Neural crest cell (in vitro differentiated cells): Measurements from ENCODE around the gene KIF26B. TPM values are rescaled to one million over a fixed set of nuclear protein-coding genes. Genes with fewer than 3 reads are reported as not detected.

ENCODE experiments used
- DNase-seq: peaks from one replicate; pipeline ENCODE4 v3.0.0; 2021; ENCODE audit warnings: low read depth, mixed read lengths, low spot score
- H3K27ac Mint-ChIP-seq: one replicate; pipeline ENCODE4 v1.8.0; 2021; ENCODE audit warnings: mild to moderate bottlenecking, mixed read lengths; ENCODE audit not compliant: unreplicated experiment
- H3K27me3 Mint-ChIP-seq: 2 replicates; pipeline ENCODE4 v1.8.0; 2021; ENCODE audit warnings: low read depth, mild to moderate bottlenecking, mixed read lengths
- H3K36me3 Mint-ChIP-seq: 2 replicates; pipeline ENCODE4 v1.8.0; 2021; ENCODE audit warnings: low read depth, mild to moderate bottlenecking, mixed read lengths
- H3K4me1 Mint-ChIP-seq: 2 replicates; pipeline ENCODE4 v1.8.0; 2021; ENCODE audit warnings: mixed read lengths
- H3K4me3 Mint-ChIP-seq: one replicate; pipeline ENCODE4 v1.8.0; 2021; ENCODE audit warnings: mild to moderate bottlenecking, mixed read lengths
- H3K9me3 Mint-ChIP-seq: 2 replicates; pipeline ENCODE4 v1.8.0; 2021; ENCODE audit warnings: mixed read lengths
- total RNA-seq: library from RNA; stranded (reverse); gene quantifications from 2 replicates; pipeline ENCODE4 v1.2.1, GENCODE V29; 2021
- TF ChIP-seq, protein P1 (sequence below): fragments of 200-600 bp; sonication (generic); conservative IDR thresholded peaks from 2 replicates; pipeline ENCODE4 v1.5.0; 2021; ENCODE audit warnings: antibody characterized with exemption, mild to moderate bottlenecking

KIF26B gene
- total RNA-seq, 1 donor from 2014 or later: 6.2 TPM

DNA sequence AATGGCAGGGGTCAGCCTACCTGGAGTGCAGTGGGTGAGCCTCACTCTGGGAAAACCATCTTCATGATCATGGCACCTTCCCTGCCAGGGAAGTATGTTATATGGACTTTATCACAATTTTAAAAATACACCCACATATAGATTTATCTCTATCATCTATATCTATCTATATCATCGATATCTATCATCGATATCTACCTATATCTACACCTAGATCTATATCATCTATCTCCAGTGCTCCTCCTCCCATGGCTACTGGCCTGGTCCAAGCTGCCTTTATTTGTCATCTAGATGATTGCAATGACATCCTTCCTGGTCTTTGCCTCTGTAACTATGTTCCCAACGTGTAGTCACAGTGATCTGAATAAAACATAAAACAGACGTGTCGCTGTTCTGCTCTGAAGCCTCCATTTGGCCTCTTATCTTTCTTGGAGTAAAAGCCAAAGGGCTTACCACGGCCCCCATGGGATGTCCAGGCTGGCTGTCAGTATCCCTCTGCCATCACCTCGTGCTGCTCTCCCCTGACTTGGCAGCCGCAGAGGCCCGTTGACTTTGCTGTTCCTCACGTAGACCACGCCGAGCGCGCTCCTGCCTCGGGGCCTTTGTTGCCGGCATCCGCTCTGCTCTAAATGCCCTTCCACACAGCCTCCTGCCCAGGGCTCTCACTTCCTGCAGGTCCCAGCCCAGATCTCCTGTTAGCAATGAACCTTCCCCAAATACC lies 20.6 kb upstream of the KIF26B start:
- no peaks in the 10 kb centered on the region for H3K27me3 Mint-ChIP-seq
- DNase-seq: no peak
- H3K27ac Mint-ChIP-seq: no peak overlapping the region
- H3K36me3 Mint-ChIP-seq: no peaks in the 10 kb centered on the region
- H3K9me3 Mint-ChIP-seq: peaks cover 4% of the 10 kb centered on the region
- peaks cover 5% of the 10 kb centered on the region for H3K4me1 Mint-ChIP-seq
- H3K4me3 Mint-ChIP-seq: no peak overlapping the region
- TF ChIP-seq, protein P1, sequence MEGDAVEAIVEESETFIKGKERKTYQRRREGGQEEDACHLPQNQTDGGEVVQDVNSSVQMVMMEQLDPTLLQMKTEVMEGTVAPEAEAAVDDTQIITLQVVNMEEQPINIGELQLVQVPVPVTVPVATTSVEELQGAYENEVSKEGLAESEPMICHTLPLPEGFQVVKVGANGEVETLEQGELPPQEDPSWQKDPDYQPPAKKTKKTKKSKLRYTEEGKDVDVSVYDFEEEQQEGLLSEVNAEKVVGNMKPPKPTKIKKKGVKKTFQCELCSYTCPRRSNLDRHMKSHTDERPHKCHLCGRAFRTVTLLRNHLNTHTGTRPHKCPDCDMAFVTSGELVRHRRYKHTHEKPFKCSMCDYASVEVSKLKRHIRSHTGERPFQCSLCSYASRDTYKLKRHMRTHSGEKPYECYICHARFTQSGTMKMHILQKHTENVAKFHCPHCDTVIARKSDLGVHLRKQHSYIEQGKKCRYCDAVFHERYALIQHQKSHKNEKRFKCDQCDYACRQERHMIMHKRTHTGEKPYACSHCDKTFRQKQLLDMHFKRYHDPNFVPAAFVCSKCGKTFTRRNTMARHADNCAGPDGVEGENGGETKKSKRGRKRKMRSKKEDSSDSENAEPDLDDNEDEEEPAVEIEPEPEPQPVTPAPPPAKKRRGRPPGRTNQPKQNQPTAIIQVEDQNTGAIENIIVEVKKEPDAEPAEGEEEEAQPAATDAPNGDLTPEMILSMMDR: no peak

DNA sequence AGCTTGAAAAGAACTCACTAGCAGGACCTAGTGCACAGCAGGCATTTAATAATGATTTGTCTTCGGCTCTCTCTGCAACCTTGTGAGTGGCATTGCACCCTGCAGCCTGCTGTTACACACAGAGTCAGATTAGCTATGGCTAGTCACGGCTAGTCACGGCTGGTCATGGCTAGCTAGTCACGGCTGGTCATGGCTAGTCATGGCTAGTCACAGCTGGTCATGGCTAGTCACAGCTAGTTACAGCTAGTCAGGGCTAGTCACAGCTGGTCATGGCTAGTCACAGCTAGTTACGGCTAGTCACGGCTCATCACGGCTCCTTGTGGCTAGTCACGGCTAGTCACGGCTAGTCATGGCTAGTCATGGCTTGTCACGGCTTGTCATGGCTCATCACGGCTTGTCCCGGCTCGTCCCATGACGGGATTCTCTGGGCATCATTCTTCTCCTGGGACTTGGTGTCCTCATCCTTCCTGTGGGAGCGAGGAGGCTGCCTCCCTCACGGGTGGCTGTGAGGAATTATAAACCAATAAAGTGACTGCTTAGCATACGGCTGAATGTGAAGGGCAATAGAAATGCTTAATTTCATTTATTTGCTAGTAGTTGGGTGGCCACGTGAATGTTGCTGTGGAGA lies 12.5 kb upstream of the KIF26B start:
- Mint-ChIP-seq H3K27me3 (no peaks in the 10 kb centered on the region), H3K27ac (no peak overlapping the region), H3K36me3 (no peaks in the 10 kb centered on the region), H3K4me1 (no peaks in the 10 kb centered on the region), H3K4me3 (no peak overlapping the region), H3K9me3 (peaks cover 4% of the 10 kb centered on the region)
- TF ChIP-seq, protein P1: no peak
- DNase-seq: no peak

DNA sequence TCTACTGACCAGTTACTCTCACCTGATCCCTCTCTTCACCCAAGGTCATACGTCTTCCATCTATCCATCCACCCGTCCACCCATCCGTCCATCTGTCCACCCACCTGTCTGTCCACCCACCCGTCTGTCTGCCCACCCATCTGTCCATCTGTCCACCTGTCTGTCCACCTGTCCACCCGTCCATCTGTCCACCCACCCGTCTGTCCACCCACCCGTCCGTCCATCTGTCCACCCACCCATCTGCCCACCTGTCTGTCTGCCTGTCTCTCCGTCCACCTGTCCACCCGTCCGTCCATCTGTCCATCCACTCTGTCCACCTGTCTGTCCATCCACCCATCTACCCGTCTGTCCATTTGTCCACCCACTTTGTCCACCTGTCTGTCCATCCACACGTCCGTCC lies 11.8 kb upstream of the KIF26B start:
- TF ChIP-seq, protein P1: no peak
- no peak overlapping the region for H3K4me3 Mint-ChIP-seq
- H3K9me3 Mint-ChIP-seq: peaks cover 4% of the 10 kb centered on the region
- no peaks in the 10 kb centered on the region for H3K27me3 Mint-ChIP-seq
- H3K4me1 Mint-ChIP-seq: no peaks in the 10 kb centered on the region
- no peaks in the 10 kb centered on the region for H3K36me3 Mint-ChIP-seq
- DNase-seq: no peak
- no peak overlapping the region for H3K27ac Mint-ChIP-seq

DNA sequence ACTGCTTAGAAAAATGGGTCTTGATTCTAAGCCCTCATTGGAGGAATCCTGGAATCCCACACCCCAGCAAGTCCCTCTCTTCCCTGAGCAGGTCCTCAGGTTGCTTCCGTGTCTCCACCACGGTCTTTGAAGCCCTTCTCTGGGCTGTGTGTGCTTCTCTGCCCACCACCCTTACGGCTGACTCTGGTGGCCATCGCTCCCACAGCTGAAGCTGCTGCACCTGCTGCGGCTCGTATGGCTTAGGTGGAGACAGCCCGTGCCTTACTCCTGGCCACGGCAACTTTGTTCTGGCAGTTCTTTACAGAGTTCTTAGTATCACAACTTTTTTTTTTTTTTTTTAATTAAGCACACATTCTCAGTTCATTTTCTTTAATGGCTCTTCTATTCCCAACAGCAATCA lies 10.9 kb upstream of the KIF26B start:
- H3K9me3 Mint-ChIP-seq: peaks cover 4% of the 10 kb centered on the region
- H3K27me3 Mint-ChIP-seq: no peaks in the 10 kb centered on the region
- no peak for DNase-seq
- TF ChIP-seq, protein P1: no peak
- no peaks in the 10 kb centered on the region for H3K4me1 Mint-ChIP-seq
- H3K27ac Mint-ChIP-seq: no peak overlapping the region
- H3K4me3 Mint-ChIP-seq: no peak overlapping the region
- no peaks in the 10 kb centered on the region for H3K36me3 Mint-ChIP-seq

DNA sequence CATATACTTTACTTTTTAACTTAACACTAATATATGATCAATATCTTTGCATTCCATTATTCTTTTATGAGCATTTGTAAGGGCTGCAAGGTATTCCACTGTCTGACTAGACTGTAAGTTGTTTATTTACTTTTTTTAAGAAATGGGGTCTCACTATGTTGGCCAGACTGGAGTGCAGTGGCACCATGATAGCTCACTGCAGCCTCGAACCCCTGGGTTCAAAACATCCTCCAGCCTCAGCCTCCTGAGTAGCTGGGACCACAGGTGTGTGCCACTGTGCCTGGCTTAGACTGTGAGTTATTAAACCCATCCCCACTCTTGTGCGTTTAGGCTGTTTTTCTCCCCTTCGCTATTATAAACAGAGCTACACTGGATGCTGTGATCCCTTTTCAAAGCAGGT lies 6.7 kb upstream of the KIF26B start:
- Mint-ChIP-seq H3K27me3 (peaks cover 20% of the 10 kb centered on the region), H3K4me1 (peaks cover 17% of the 10 kb centered on the region), H3K27ac (no peak overlapping the region), H3K9me3 (peaks cover 4% of the 10 kb centered on the region), H3K4me3 (no peak overlapping the region), H3K36me3 (no peaks in the 10 kb centered on the region)
- TF ChIP-seq, protein P1: no peak
- DNase-seq: no peak
